Caco-2 (cell line): ENCODE measurements around the gene ZNF275. TPM values are rescaled to one million over a fixed set of nuclear protein-coding genes. Genes with fewer than 3 reads are reported as not detected.
"Not testable (repeated sequence)": the region's sequence is repeated elsewhere in the genome, so short reads cannot be mapped to it uniquely, and the experiment has no call there.

ENCODE experiments used
- BruUV-seq: library from RNA; stranded (reverse); fragments of 400-500 nt; replicated peaks from 2 replicates; lab custom pipeline; 2021; lab: Mats Ljungman, UMichigan
- CTCF ChIA-PET: fragments of 300-600 bp; sonication (Branson Sonifier 250); formaldehyde crosslinking; loops from one replicate; lab custom pipeline; 2022; ENCODE audit warnings: antibody characterized with exemption; lab: Charles Lee
- POLR2A ChIA-PET: fragments of 300-600 bp; sonication (Branson Sonifier 250); formaldehyde crosslinking; loops from one replicate; lab custom pipeline; 2022; ENCODE audit warnings: antibody characterized with exemption; lab: Charles Lee
- DNase-seq, 2 experiments: peaks; one replicate each; pipeline versions ENCODE4 v3.0.0 to v3.0.0-alpha.2; 2020 to 2022
- H3K27me3 ChIP-seq: replicated peaks from 2 replicates; pipeline ENCODE4 v1.6.0; 2011; ENCODE audit warnings: low read length; ENCODE audit not compliant: control insufficient read depth, insufficient read depth
- H3K36me3 ChIP-seq: 2 replicates; pipeline ENCODE4 v1.5.1; 2011; ENCODE audit warnings: low read length; ENCODE audit not compliant: control insufficient read depth, insufficient read depth
- H3K4me1 ChIP-seq: fragments of 250-450 bp; sonication (Bioruptor Pico); 2 replicates; pipeline ENCODE4 v1.5.1; 2020; ENCODE audit warnings: mild to moderate bottlenecking
- H3K4me3 ChIP-seq: 2 replicates; pipeline ENCODE4 v1.5.1; 2011; ENCODE audit warnings: low read depth, mild to moderate bottlenecking, control low read depth, low read length
- H3K9me3 ChIP-seq: fragments of 250-450 bp; sonication (Bioruptor Pico); 2 replicates; pipeline ENCODE4 v1.5.1; 2020; ENCODE audit warnings: mild to moderate bottlenecking, moderate library complexity
- H3K27ac Mint-ChIP-seq: one replicate; pipeline ENCODE4 v1.8.0; 2022; ENCODE audit warnings: mixed read lengths; ENCODE audit not compliant: unreplicated experiment
- H3K27me3 Mint-ChIP-seq: one replicate; pipeline ENCODE4 v1.8.0; 2022; ENCODE audit warnings: mixed read lengths; ENCODE audit not compliant: insufficient read depth, unreplicated experiment
- H3K36me3 Mint-ChIP-seq: one replicate; pipeline ENCODE4 v1.8.0; 2022; ENCODE audit warnings: mild to moderate bottlenecking, mixed read lengths; ENCODE audit not compliant: insufficient read depth, unreplicated experiment
- H3K4me1 Mint-ChIP-seq: one replicate; pipeline ENCODE4 v1.8.0; 2022; ENCODE audit warnings: low read depth, mixed read lengths; ENCODE audit not compliant: unreplicated experiment
- H3K4me3 Mint-ChIP-seq: one replicate; pipeline ENCODE4 v1.8.0; 2022; ENCODE audit warnings: mild to moderate bottlenecking, moderate library complexity, mixed read lengths; ENCODE audit not compliant: unreplicated experiment
- H3K9me3 Mint-ChIP-seq: one replicate; pipeline ENCODE4 v1.8.0; 2022; ENCODE audit warnings: mixed read lengths; ENCODE audit not compliant: unreplicated experiment
- CTCF ChIP-seq, 2 experiments: fragments of 200-600 bp in 1 of 2; IDR thresholded peaks; 1 replicate in 1 of 2; 2 replicates in 1 of 2; pipeline versions ENCODE4 v1.5.1 to v1.8.0; 2011 to 2022; ENCODE audit warnings: antibody characterized with exemption in 1 of 2, control low read depth in 1 of 2, inconsistent platforms in 1 of 2, low read depth in 1 of 2, low read length in 1 of 2, mild to moderate bottlenecking in 1 of 2, moderate library complexity in 1 of 2; ENCODE audit not compliant: insufficient read depth in 1 of 2, severe bottlenecking in 1 of 2, unreplicated experiment in 1 of 2
- intact Hi-C: fragments of 100-400 bp; cut with micrococcal nuclease; formaldehyde crosslinking; loops from one replicate; pipeline ENCODE4 v1.10.0; 2022; ENCODE audit not compliant: unreplicated experiment
- total RNA-seq: library from RNA; stranded (reverse); gene quantifications from 2 replicates; pipeline ENCODE4 v1.2.3, GENCODE V29; 2022

ZNF275 gene
- total RNA-seq, 1 experiment from 2014 or later = 5.6 TPM

DNA sequence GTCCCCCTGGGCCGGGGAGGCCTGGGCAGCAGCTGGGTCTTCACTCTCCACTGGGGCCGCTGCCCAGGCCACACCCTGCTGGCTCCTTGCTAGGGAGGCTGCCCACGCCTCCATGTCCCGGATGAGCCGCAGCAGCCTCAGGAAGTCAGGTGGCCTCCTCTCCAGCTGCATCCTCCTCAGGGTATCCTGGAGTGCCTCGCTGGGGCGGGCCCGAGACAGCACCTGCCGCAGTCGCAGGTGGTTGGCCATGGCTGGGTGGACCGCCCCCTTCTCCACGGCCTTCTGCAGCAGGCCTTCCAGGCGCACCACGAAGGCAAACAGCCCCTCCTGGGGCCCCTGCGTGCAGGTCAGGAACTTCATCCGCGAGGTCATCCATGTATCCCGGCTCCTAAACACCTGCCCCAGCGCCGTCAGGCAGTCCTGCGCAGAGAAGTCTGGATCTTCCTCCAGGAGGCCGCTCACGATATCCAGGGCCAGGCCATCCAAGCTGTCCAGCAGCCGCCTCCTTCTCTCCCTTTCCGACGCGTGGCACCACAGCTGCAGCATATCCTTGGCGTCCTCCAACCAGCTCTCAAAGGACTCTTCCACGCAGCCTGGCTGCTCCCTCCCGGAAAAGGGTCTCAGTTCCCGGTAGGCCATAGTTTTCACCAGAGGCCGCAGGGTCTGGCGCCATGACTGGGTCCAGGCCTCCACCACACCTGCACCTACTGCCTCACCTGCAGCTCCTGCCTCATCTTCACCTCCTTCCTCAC lies 14.5 kb upstream of the ZNF275 start:
- intact Hi-C loops = no loop called here
- H3K27me3 Mint-ChIP-seq = peaks cover 5% of the 10 kb centered on the region
- POLR2A ChIA-PET = no interaction called here
- CTCF ChIA-PET = no interaction called here
- Histone ChIP-seq H3K9me3 (no peaks in the 10 kb centered on the region), H3K27me3 (no peaks in the 10 kb centered on the region), H3K36me3 (no peaks in the 10 kb centered on the region), H3K4me1 (no peaks in the 10 kb centered on the region), H3K4me3 (no peak overlapping the region)
- no peaks in the 10 kb centered on the region for H3K4me1 Mint-ChIP-seq
- no peaks in the 10 kb centered on the region for H3K9me3 Mint-ChIP-seq
- no peak for TF ChIP-seq CTCF (IDR thresholded peaks at IDR 0.05; ENCODE audit: insufficient read depth in 1 of 2, low read depth in 1 of 2, low read length in 1 of 2, severe bottlenecking in 1 of 2, unreplicated experiment in 1 of 2)
- BruUV-seq = no TSS peak
- no peaks in the 10 kb centered on the region for H3K36me3 Mint-ChIP-seq
- no peak overlapping the region for H3K27ac Mint-ChIP-seq
- no peak for DNase-seq
- H3K4me3 Mint-ChIP-seq = no peak overlapping the region

GRCh38 chrX:153320047-153320443 lies 13.9 kb upstream of the ZNF275 start:
- H3K36me3 ChIP-seq, intact Hi-C loops, H3K4me1 Mint-ChIP-seq, POLR2A ChIA-PET, H3K27me3 ChIP-seq, H3K36me3 Mint-ChIP-seq, H3K9me3 Mint-ChIP-seq, DNase-seq, CTCF ChIA-PET, H3K9me3 ChIP-seq, H3K27me3 Mint-ChIP-seq, H3K4me3 ChIP-seq, BruUV-seq, H3K27ac Mint-ChIP-seq, H3K4me1 ChIP-seq, H3K4me3 Mint-ChIP-seq: not testable (repeated sequence)

GRCh38 chrX:153320555-153321184 lies 13.3 kb upstream of the ZNF275 start:
- no peak for TF ChIP-seq CTCF (IDR thresholded peaks at IDR 0.05; ENCODE audit: insufficient read depth in 1 of 2, low read depth in 1 of 2, low read length in 1 of 2, severe bottlenecking in 1 of 2, unreplicated experiment in 1 of 2)
- H3K4me3 Mint-ChIP-seq = no peak overlapping the region
- H3K4me1 Mint-ChIP-seq = no peaks in the 10 kb centered on the region
- CTCF ChIA-PET = no interaction called here
- no peaks in the 10 kb centered on the region for H3K9me3 Mint-ChIP-seq
- no TSS peak for BruUV-seq
- no peaks in the 10 kb centered on the region for H3K36me3 ChIP-seq
- no peaks in the 10 kb centered on the region for H3K4me1 ChIP-seq
- no peaks in the 10 kb centered on the region for H3K27me3 ChIP-seq
- intact Hi-C loops = no loop called here
- DNase-seq = no peak
- no peaks in the 10 kb centered on the region for H3K36me3 Mint-ChIP-seq
- H3K27ac Mint-ChIP-seq = no peak overlapping the region
- no peaks in the 10 kb centered on the region for H3K9me3 ChIP-seq
- H3K4me3 ChIP-seq = no peak overlapping the region
- POLR2A ChIA-PET = no interaction called here
- peaks cover 5% of the 10 kb centered on the region for H3K27me3 Mint-ChIP-seq
